HEK293 (cell line): ENCODE data around the gene CSF1.

Experiments used
- CTCF ChIA-PET: fragments of 350-600 bp; formaldehyde crosslinking; extraction: SDS; loops from one replicate; lab custom pipeline; 2021; ENCODE audit warnings: antibody characterized with exemption; lab: Yijun Ruan, JAX
- POLR2A ChIA-PET: fragments of 300-600 bp; formaldehyde crosslinking; extraction: SDS; loops from one replicate; lab custom pipeline; 2020; ENCODE audit warnings: antibody characterized with exemption, inconsistent platforms; lab: Yijun Ruan, JAX
- H3K27ac ChIP-seq: fragments of 200-500 bp; sonication (Bioruptor generic); 2 replicates; pipeline ENCODE4 v1.5.1; 2014; ENCODE audit warnings: low read depth, low read length, control low read depth, inconsistent platforms; ENCODE audit errors: extremely low read depth
- H3K36me3 ChIP-seq, 2 experiments: fragments of 200-500 bp in 1 of 2; sonication (Bioruptor generic) in 1 of 2; 1 replicate in 1 of 2; 2 replicates in 1 of 2; pipeline ENCODE4 v1.5.1; 2014 to 2017; ENCODE audit warnings: inconsistent platforms in 2 of 2, low read length in 2 of 2; ENCODE audit not compliant: control insufficient read depth in 2 of 2, insufficient read depth in 1 of 2
- H3K4me1 ChIP-seq: fragments of 200-500 bp; sonication (Bioruptor generic); 2 replicates; pipeline ENCODE4 v1.5.1; 2014; ENCODE audit warnings: mild to moderate bottlenecking, low read length, inconsistent platforms; ENCODE audit not compliant: control insufficient read depth, insufficient read depth
- H3K4me3 ChIP-seq: 2 replicates; pipeline ENCODE4 v1.5.1; 2011; ENCODE audit warnings: low read depth, mild to moderate bottlenecking, control low read depth, low read length, moderate library complexity
- H3K9me3 ChIP-seq: fragments of 200-500 bp; sonication (Bioruptor generic); 2 replicates; pipeline ENCODE4 v1.5.1; 2014; ENCODE audit warnings: low read depth, low read length, inconsistent platforms; ENCODE audit not compliant: control insufficient read depth, insufficient read depth
- GLI4 ChIP-seq: fragments of 450-650 bp; formaldehyde crosslinking; IDR thresholded peaks from 2 replicates; pipeline ENCODE4 v1.5.1; 2016; ENCODE audit warnings: missing biosample characterization, missing genetic modification characterization
- GLIS1 ChIP-seq: fragments of 450-650 bp; formaldehyde crosslinking; IDR thresholded peaks from 2 replicates; pipeline ENCODE4 v1.5.1; 2016; ENCODE audit warnings: missing biosample characterization, missing genetic modification characterization
- HOXC10 ChIP-seq: sonication (generic); formaldehyde crosslinking; IDR thresholded peaks from 2 replicates; pipeline ENCODE4 v1.8.1; 2023; ENCODE audit warnings: mild to moderate bottlenecking, missing genetic modification reagents
- ZBTB20 ChIP-seq: fragments of 450-650 bp; formaldehyde crosslinking; IDR thresholded peaks from 2 replicates; pipeline ENCODE4 v1.5.1; 2016; ENCODE audit warnings: missing biosample characterization, missing genetic modification characterization
- ZNF221 ChIP-seq: fragments of 450-650 bp; formaldehyde crosslinking; IDR thresholded peaks from 2 replicates; pipeline ENCODE4 v1.5.1; 2017; ENCODE audit warnings: missing biosample characterization, missing genetic modification characterization, borderline replicate concordance
- ZNF394 ChIP-seq: fragments of 450-650 bp; formaldehyde crosslinking; IDR thresholded peaks from 2 replicates; pipeline ENCODE4 v1.5.1; 2016; ENCODE audit warnings: missing biosample characterization, missing genetic modification characterization, mild to moderate bottlenecking, moderate library complexity, borderline replicate concordance
- ZNF521 ChIP-seq: fragments of 450-650 bp; formaldehyde crosslinking; IDR thresholded peaks from 2 replicates; pipeline ENCODE4 v1.5.1; 2017; ENCODE audit warnings: missing biosample characterization, mild to moderate bottlenecking, missing genetic modification characterization
- ZNF629 ChIP-seq: fragments of 450-650 bp; formaldehyde crosslinking; IDR thresholded peaks from 2 replicates; pipeline ENCODE4 v1.5.1; 2017; ENCODE audit warnings: missing biosample characterization, missing genetic modification characterization
- ZNF654 ChIP-seq: fragments of 450-650 bp; formaldehyde crosslinking; IDR thresholded peaks from 2 replicates; pipeline ENCODE4 v1.5.1; 2016; ENCODE audit warnings: low read depth, missing biosample characterization, missing genetic modification characterization
- ZNF660 ChIP-seq: fragments of 450-650 bp; IDR thresholded peaks from 2 replicates; pipeline ENCODE4 v1.5.1; 2018; ENCODE audit warnings: missing biosample characterization, mild to moderate bottlenecking, missing genetic modification characterization
- ZNF792 ChIP-seq: fragments of 450-650 bp; formaldehyde crosslinking; IDR thresholded peaks from 2 replicates; pipeline ENCODE4 v1.5.1; 2016; ENCODE audit warnings: missing biosample characterization, missing genetic modification characterization
- TF ChIP-seq, protein P1 (sequence below): fragments of 450-650 bp; formaldehyde crosslinking; conservative IDR thresholded peaks from 2 replicates; pipeline ENCODE4 v1.5.1; 2016; ENCODE audit warnings: low read depth, missing biosample characterization, missing genetic modification characterization
- TF ChIP-seq, protein P2 (sequence below): fragments of 450-650 bp; formaldehyde crosslinking; IDR thresholded peaks from 2 replicates; pipeline ENCODE4 v1.5.1; 2017; ENCODE audit warnings: missing biosample characterization, missing genetic modification characterization
- TF ChIP-seq, protein P3 (sequence below): fragments of 450-650 bp; formaldehyde crosslinking; IDR thresholded peaks from 2 replicates; pipeline ENCODE4 v1.5.1; 2016; ENCODE audit warnings: missing biosample characterization, missing genetic modification characterization

The CSF1 gene

DNA sequence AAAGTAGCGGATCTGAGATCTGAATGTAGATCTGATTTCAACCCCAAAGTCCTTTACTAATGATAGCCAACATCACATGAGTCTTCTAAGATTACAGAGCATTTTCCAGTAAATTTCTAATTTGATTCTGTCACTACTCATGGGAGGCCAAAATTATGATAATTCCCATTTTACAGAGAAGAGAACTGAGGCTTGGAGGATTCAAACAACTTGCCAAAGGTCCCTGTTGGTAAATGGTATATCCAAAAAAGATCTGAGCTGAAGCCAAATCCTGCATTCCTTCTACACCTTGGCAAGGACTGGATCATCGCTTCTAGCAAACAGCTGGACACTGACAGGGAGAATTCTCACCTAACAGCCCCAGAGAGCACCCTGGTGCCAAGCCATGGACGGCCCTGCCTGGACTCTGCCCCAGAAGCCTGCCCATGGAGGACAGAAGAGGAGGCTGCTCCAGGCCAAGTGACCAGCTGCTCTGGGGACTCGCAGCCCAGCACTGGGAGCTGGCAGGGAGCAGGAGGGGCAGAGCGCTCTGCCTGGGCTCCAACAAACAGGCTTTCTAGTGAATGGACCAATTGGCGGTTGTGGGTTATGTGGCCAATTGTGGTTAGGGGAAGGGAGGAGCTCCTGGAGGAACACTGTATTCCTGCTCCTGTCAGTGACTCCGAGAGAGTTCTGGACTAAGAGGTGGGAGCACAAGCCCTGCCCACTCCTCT is 6.4 kb upstream of the CSF1 start:
- H3K36me3 ChIP-seq: no peaks in the 10 kb centered on the region
- CTCF ChIA-PET: interaction anchor here (0.6 to 1.0 kb wide), 3 partner anchors 12 to 121 kb away, joined by 3 to 6 read pairs (median 3); partner anchors contain the start of gene AHCYL1
- POLR2A ChIA-PET: interaction anchor here (0.6 to 1.6 kb wide), 2 partner anchors 80 to 345 kb away, joined by 3 to 4 read pairs; partner anchors contain the start of gene AHCYL1
- no peak for TF ChIP-seq HOXC10
- TF ChIP-seq ZNF221 (tag by site-specific recombination): no peak
- TF ChIP-seq GLIS1 (tag by site-specific recombination): no peak
- TF ChIP-seq ZNF792 (tag by site-specific recombination): no peak
- TF ChIP-seq, protein P1, sequence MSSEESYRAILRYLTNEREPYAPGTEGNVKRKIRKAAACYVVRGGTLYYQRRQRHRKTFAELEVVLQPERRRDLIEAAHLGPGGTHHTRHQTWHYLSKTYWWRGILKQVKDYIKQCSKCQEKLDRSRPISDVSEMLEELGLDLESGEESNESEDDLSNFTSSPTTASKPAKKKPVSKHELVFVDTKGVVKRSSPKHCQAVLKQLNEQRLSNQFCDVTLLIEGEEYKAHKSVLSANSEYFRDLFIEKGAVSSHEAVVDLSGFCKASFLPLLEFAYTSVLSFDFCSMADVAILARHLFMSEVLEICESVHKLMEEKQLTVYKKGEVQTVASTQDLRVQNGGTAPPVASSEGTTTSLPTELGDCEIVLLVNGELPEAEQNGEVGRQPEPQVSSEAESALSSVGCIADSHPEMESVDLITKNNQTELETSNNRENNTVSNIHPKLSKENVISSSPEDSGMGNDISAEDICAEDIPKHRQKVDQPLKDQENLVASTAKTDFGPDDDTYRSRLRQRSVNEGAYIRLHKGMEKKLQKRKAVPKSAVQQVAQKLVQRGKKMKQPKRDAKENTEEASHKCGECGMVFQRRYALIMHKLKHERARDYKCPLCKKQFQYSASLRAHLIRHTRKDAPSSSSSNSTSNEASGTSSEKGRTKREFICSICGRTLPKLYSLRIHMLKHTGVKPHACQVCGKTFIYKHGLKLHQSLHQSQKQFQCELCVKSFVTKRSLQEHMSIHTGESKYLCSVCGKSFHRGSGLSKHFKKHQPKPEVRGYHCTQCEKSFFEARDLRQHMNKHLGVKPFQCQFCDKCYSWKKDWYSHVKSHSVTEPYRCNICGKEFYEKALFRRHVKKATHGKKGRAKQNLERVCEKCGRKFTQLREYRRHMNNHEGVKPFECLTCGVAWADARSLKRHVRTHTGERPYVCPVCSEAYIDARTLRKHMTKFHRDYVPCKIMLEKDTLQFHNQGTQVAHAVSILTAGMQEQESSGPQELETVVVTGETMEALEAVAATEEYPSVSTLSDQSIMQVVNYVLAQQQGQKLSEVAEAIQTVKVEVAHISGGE (tag by site-specific recombination): no peak
- TF ChIP-seq, protein P2, sequence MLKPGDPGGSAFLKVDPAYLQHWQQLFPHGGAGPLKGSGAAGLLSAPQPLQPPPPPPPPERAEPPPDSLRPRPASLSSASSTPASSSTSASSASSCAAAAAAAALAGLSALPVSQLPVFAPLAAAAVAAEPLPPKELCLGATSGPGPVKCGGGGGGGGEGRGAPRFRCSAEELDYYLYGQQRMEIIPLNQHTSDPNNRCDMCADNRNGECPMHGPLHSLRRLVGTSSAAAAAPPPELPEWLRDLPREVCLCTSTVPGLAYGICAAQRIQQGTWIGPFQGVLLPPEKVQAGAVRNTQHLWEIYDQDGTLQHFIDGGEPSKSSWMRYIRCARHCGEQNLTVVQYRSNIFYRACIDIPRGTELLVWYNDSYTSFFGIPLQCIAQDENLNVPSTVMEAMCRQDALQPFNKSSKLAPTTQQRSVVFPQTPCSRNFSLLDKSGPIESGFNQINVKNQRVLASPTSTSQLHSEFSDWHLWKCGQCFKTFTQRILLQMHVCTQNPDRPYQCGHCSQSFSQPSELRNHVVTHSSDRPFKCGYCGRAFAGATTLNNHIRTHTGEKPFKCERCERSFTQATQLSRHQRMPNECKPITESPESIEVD (tag by site-specific recombination): no peak
- TF ChIP-seq GLI4 (tag by site-specific recombination): no peak
- TF ChIP-seq ZNF660 (tag by site-specific recombination): no peak
- TF ChIP-seq, all 188 proteins: peak for 0
- Histone ChIP-seq H3K27ac (no peak overlapping the region), H3K9me3 (no peaks in the 10 kb centered on the region), H3K4me3 (no peak overlapping the region), H3K4me1 (no peaks in the 10 kb centered on the region)

DNA sequence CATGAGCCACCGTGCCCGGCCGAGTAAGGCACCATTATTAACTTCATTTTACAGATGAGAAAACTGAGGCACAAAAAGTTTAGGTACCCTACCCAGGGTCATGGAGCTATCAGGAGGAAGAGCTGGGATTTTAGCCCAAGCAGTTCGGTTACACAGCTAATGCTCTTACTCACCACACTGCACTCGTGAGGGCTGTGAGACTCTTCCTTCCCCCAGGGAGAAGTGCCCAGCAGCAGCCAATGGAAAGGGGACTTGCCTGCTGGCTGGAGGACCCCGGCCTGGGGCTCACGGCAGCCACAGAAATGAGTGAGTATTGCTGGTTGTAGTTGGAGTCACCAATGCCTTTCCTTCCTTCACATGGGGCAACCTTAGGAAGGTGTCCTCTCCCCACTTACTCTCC is 5.2 kb upstream of the CSF1 start:
- no peaks in the 10 kb centered on the region for H3K36me3 ChIP-seq
- ChIA-PET POLR2A (interaction anchor here (1.6 kb wide), 1 partner anchor 79 kb away, joined by 4 read pairs; the partner anchor contains the start of gene AHCYL1), CTCF (no interaction called here)
- H3K4me1 ChIP-seq: no peaks in the 10 kb centered on the region
- no peak overlapping the region for H3K27ac ChIP-seq
- H3K4me3 ChIP-seq: no peak overlapping the region
- no peak for TF ChIP-seq ZNF394
- TF ChIP-seq, protein P3, sequence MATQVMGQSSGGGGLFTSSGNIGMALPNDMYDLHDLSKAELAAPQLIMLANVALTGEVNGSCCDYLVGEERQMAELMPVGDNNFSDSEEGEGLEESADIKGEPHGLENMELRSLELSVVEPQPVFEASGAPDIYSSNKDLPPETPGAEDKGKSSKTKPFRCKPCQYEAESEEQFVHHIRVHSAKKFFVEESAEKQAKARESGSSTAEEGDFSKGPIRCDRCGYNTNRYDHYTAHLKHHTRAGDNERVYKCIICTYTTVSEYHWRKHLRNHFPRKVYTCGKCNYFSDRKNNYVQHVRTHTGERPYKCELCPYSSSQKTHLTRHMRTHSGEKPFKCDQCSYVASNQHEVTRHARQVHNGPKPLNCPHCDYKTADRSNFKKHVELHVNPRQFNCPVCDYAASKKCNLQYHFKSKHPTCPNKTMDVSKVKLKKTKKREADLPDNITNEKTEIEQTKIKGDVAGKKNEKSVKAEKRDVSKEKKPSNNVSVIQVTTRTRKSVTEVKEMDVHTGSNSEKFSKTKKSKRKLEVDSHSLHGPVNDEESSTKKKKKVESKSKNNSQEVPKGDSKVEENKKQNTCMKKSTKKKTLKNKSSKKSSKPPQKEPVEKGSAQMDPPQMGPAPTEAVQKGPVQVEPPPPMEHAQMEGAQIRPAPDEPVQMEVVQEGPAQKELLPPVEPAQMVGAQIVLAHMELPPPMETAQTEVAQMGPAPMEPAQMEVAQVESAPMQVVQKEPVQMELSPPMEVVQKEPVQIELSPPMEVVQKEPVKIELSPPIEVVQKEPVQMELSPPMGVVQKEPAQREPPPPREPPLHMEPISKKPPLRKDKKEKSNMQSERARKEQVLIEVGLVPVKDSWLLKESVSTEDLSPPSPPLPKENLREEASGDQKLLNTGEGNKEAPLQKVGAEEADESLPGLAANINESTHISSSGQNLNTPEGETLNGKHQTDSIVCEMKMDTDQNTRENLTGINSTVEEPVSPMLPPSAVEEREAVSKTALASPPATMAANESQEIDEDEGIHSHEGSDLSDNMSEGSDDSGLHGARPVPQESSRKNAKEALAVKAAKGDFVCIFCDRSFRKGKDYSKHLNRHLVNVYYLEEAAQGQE (tag by site-specific recombination): no peak
- no peak for TF ChIP-seq ZNF654 (tag by site-specific recombination)
- TF ChIP-seq ZNF521: no peak
- no peak for TF ChIP-seq ZNF629 (tag by site-specific recombination)
- TF ChIP-seq ZBTB20: no peak
- no peaks in the 10 kb centered on the region for H3K9me3 ChIP-seq
